ENCODE data around the gene ADGRL3. TPM values are rescaled to one million over a fixed set of nuclear protein-coding genes. Genes with fewer than 3 reads are reported as not detected.

Gene ADGRL3
- total and polyA plus RNA-seq, 4 donors: 0.39 to 59.9 (median 2.9) TPM

DNA sequence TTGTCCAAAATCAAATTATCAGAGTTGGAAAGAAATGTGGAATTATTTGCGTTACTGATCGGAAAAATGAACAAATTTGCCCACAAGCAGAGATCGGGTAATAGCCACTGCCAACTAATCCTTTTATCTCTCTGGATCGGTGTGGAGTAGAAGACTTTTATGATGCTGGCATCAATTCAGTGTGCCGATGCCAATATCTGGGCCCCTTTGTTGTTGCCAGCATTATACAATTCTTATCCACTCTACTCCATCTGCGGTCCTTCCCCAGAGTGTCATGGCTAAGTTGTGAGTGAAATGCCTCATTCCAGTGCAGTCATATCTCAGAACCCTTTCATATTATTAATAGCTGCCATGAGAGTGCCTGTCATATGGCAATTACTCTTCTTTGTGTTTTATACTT, 660.2 kb downstream of the ADGRL3 start:
- Histone ChIP-seq H3K27me3 (ENCODE audit: control insufficient read depth in 3 of 3, insufficient read depth in 3 of 3, low read length in 2 of 3) (no peaks in the 10 kb centered on the region), H3K9me3 (ENCODE audit: control insufficient read depth in 4 of 4, insufficient read depth in 3 of 4, low read length in 3 of 4) (no peaks in the 10 kb centered on the region), H3K4me3 (no peak overlapping the region), H3K36me3 (ENCODE audit: control insufficient read depth in 4 of 4, insufficient read depth in 4 of 4, low read length in 4 of 4) (no peaks in the 10 kb centered on the region), H3K27ac (ENCODE audit: low read depth in 1 of 2, low read length in 1 of 2) (no peak overlapping the region), H3K9ac (ENCODE audit: insufficient read depth in 1 of 2, low read length in 2 of 2) (no peak overlapping the region), H3K4me1 (ENCODE audit: control insufficient read depth in 5 of 5, insufficient read depth in 5 of 5, low read length in 5 of 5) (no peaks in the 10 kb centered on the region)
- ATAC-seq (ENCODE audit: insufficient read depth, low FRiP score) (no peak), DNase-seq (no peak)
- TF ChIP-seq, protein P1, sequence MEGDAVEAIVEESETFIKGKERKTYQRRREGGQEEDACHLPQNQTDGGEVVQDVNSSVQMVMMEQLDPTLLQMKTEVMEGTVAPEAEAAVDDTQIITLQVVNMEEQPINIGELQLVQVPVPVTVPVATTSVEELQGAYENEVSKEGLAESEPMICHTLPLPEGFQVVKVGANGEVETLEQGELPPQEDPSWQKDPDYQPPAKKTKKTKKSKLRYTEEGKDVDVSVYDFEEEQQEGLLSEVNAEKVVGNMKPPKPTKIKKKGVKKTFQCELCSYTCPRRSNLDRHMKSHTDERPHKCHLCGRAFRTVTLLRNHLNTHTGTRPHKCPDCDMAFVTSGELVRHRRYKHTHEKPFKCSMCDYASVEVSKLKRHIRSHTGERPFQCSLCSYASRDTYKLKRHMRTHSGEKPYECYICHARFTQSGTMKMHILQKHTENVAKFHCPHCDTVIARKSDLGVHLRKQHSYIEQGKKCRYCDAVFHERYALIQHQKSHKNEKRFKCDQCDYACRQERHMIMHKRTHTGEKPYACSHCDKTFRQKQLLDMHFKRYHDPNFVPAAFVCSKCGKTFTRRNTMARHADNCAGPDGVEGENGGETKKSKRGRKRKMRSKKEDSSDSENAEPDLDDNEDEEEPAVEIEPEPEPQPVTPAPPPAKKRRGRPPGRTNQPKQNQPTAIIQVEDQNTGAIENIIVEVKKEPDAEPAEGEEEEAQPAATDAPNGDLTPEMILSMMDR (IDR thresholded peaks at IDR 0.05; ENCODE audit: control extremely low read depth, extremely low read depth): no peak
- WGBS, 2 donors: 71 to 80% methylated on average over 6 of the region's 6 CpGs

GRCh38 chr4:61864286-61864685, 664.2 kb downstream of the ADGRL3 start:
- TF ChIP-seq, protein P1 (IDR thresholded peaks at IDR 0.05; ENCODE audit: control extremely low read depth, extremely low read depth): no peak
- DNase-seq (peak in 1 of 3 donors; percentile 10), ATAC-seq (ENCODE audit: insufficient read depth, low FRiP score) (no peak)
- no peak overlapping the region for H3K9ac ChIP-seq (ENCODE audit: insufficient read depth in 1 of 2, low read length in 2 of 2)
- H3K36me3 ChIP-seq (ENCODE audit: control insufficient read depth in 4 of 4, insufficient read depth in 4 of 4, low read length in 4 of 4): no peaks in the 10 kb centered on the region
- no peaks in the 10 kb centered on the region for H3K9me3 ChIP-seq (ENCODE audit: control insufficient read depth in 4 of 4, insufficient read depth in 3 of 4, low read length in 3 of 4)
- H3K27ac ChIP-seq (ENCODE audit: low read depth in 1 of 2, low read length in 1 of 2): no peak overlapping the region
- no peaks in the 10 kb centered on the region for H3K27me3 ChIP-seq (ENCODE audit: control insufficient read depth in 3 of 3, insufficient read depth in 3 of 3, low read length in 2 of 3)
- H3K4me1 ChIP-seq (ENCODE audit: control insufficient read depth in 5 of 5, insufficient read depth in 5 of 5, low read length in 5 of 5): no peaks in the 10 kb centered on the region
- H3K4me3 ChIP-seq: no peak overlapping the region
- WGBS, 2 donors: 69 to 79% methylated on average over 1 of the region's 1 CpG

GRCh38 chr4:61866378-61867030, 666.4 kb downstream of the ADGRL3 start:
- Histone ChIP-seq H3K36me3 (ENCODE audit: control insufficient read depth in 4 of 4, insufficient read depth in 4 of 4, low read length in 4 of 4) (no peaks in the 10 kb centered on the region), H3K4me1 (ENCODE audit: control insufficient read depth in 5 of 5, insufficient read depth in 5 of 5, low read length in 5 of 5) (no peaks in the 10 kb centered on the region), H3K4me3 (no peak overlapping the region), H3K9me3 (ENCODE audit: control insufficient read depth in 4 of 4, insufficient read depth in 3 of 4, low read length in 3 of 4) (no peaks in the 10 kb centered on the region), H3K27me3 (ENCODE audit: control insufficient read depth in 3 of 3, insufficient read depth in 3 of 3, low read length in 2 of 3) (no peaks in the 10 kb centered on the region), H3K27ac (ENCODE audit: low read depth in 1 of 2, low read length in 1 of 2) (no peak overlapping the region), H3K9ac (ENCODE audit: insufficient read depth in 1 of 2, low read length in 2 of 2) (no peak overlapping the region)
- ATAC-seq (ENCODE audit: insufficient read depth, low FRiP score) (no peak), DNase-seq (no peak)
- TF ChIP-seq, protein P1 (IDR thresholded peaks at IDR 0.05; ENCODE audit: control extremely low read depth, extremely low read depth): no peak
- 80 to 86% methylated on average over 4 of the region's 4 CpGs for WGBS, 2 donors

- ATAC-seq (ENCODE audit: insufficient read depth, low FRiP score) (no peak), DNase-seq (no peak)
- WGBS, 2 donors: 57 to 58% methylated on average over 3 of the region's 3 CpGs
- no peak overlapping the region for H3K4me3 ChIP-seq
- no peaks in the 10 kb centered on the region for H3K4me1 ChIP-seq (ENCODE audit: control insufficient read depth in 5 of 5, insufficient read depth in 5 of 5, low read length in 5 of 5)
- no peak overlapping the region for H3K9ac ChIP-seq (ENCODE audit: insufficient read depth in 1 of 2, low read length in 2 of 2)
- TF ChIP-seq, protein P1 (IDR thresholded peaks at IDR 0.05; ENCODE audit: control extremely low read depth, extremely low read depth): no peak
- no peaks in the 10 kb centered on the region for H3K36me3 ChIP-seq (ENCODE audit: control insufficient read depth in 4 of 4, insufficient read depth in 4 of 4, low read length in 4 of 4)
- no peaks in the 10 kb centered on the region for H3K9me3 ChIP-seq (ENCODE audit: control insufficient read depth in 4 of 4, insufficient read depth in 3 of 4, low read length in 3 of 4)
- no peak overlapping the region for H3K27ac ChIP-seq (ENCODE audit: low read depth in 1 of 2, low read length in 1 of 2)
- H3K27me3 ChIP-seq (ENCODE audit: control insufficient read depth in 3 of 3, insufficient read depth in 3 of 3, low read length in 2 of 3): no peaks in the 10 kb centered on the region
Measured at GRCh38 chr4:61872983-61873382, 672.9 kb downstream of the ADGRL3 start.
